ENCODE results near the gene WDR20.

- TF ChIP-seq, protein P1, sequence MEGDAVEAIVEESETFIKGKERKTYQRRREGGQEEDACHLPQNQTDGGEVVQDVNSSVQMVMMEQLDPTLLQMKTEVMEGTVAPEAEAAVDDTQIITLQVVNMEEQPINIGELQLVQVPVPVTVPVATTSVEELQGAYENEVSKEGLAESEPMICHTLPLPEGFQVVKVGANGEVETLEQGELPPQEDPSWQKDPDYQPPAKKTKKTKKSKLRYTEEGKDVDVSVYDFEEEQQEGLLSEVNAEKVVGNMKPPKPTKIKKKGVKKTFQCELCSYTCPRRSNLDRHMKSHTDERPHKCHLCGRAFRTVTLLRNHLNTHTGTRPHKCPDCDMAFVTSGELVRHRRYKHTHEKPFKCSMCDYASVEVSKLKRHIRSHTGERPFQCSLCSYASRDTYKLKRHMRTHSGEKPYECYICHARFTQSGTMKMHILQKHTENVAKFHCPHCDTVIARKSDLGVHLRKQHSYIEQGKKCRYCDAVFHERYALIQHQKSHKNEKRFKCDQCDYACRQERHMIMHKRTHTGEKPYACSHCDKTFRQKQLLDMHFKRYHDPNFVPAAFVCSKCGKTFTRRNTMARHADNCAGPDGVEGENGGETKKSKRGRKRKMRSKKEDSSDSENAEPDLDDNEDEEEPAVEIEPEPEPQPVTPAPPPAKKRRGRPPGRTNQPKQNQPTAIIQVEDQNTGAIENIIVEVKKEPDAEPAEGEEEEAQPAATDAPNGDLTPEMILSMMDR (conservative IDR thresholded peaks at IDR 0.05; ENCODE audit: low read length) = no peak
- TF ChIP-seq EZH2phosphoT487 (IDR thresholded peaks at IDR 0.05; ENCODE audit: borderline replicate concordance, low read depth, low read length) = no peak
These were observed 76.0 kb downstream of the WDR20 start for GRCh38 chr14:102215576-102216250.
